Colonic mucosa (tissue), 4 donors: ENCODE data around the gene C14orf132. TPM values are rescaled to one million over a fixed set of nuclear protein-coding genes. Genes with fewer than 3 reads are reported as not detected.

ENCODE experiments used
- DNase-seq: peaks from one replicate; pipeline ENCODE4 v3.0.0-alpha.2; 2020
- H3K27ac ChIP-seq: fragments of 200-600 bp; one replicate; pipeline ENCODE4 v1.8.0; 2021
- H3K27me3 ChIP-seq: fragments of 200-600 bp; one replicate; pipeline ENCODE4 v1.8.0; 2021
- H3K36me3 ChIP-seq: fragments of 200-600 bp; one replicate; pipeline ENCODE4 v1.8.0; 2021
- H3K4me1 ChIP-seq: fragments of 200-600 bp; one replicate; pipeline ENCODE4 v1.8.0; 2021; ENCODE audit warnings: mild to moderate bottlenecking
- H3K4me3 ChIP-seq: fragments of 200-600 bp; one replicate; pipeline ENCODE4 v1.8.0; 2021
- H3K9ac ChIP-seq, 2 donors: one replicate each; pipeline ENCODE4 v1.7.0; 2013; ENCODE audit warnings: control low read depth in 2 of 2, low read depth in 2 of 2, low read length in 2 of 2
- H3K9me3 ChIP-seq: fragments of 200-600 bp; one replicate; pipeline ENCODE4 v1.8.0; 2021
- intact Hi-C: fragments of 100-400 bp; cut with DNase I; formaldehyde crosslinking; loops from one replicate; pipeline ENCODE4 v1.14.1; 2022
- total RNA-seq, 2 donors: library from RNA; stranded (reverse); fragmentation: NEBNext Ultra II Directional in 1 of 2; extraction: Animal tissue kit (Norgen Biotek cat#: 25700) in 1 of 2; gene quantifications; one replicate each; pipeline ENCODE4 v1.2.1, GENCODE V29; 2021
- TF ChIP-seq, protein P1 (sequence below): fragments of 200-600 bp; IDR thresholded peaks from one replicate; pipeline ENCODE4 v1.8.0; 2022; ENCODE audit warnings: antibody characterized with exemption, mild to moderate bottlenecking
- donor health status: healthy.
- donor health status: DM: no; HTN: no; CAD: no.
- donor health status: DM: no; HTN: no; CAD: no.

C14orf132 gene
- total RNA-seq, 2 donors from 2014 or later = 2.2 to 3.6 TPM

DNA sequence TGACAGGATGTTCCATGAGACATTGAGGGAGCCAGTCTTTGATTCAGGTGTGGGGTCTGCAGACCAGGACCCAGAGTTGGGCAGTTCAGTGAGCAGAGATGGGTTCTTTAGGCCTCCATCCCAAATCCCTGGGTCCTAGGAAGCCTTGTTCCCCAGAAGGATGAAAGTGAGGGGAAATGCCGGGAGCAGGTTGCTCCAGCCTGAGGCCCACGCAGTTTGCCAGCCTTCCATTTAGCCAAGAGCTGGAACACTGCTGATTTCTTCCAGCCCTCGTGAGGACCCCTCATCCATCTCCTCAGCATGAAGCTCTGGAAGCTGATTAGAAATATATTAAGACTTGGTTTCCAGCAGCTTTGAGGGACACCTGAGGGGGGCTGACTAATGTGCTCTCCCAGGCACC lies 12.1 kb downstream of the C14orf132 start:
- no peaks in the 10 kb centered on the region for H3K4me1 ChIP-seq
- no peak overlapping the region for H3K27ac ChIP-seq
- no peak overlapping the region for H3K4me3 ChIP-seq
- intact Hi-C loops = no loop called here
- no peaks in the 10 kb centered on the region for H3K9me3 ChIP-seq
- no peaks in the 10 kb centered on the region for H3K27me3 ChIP-seq
- TF ChIP-seq, protein P1, sequence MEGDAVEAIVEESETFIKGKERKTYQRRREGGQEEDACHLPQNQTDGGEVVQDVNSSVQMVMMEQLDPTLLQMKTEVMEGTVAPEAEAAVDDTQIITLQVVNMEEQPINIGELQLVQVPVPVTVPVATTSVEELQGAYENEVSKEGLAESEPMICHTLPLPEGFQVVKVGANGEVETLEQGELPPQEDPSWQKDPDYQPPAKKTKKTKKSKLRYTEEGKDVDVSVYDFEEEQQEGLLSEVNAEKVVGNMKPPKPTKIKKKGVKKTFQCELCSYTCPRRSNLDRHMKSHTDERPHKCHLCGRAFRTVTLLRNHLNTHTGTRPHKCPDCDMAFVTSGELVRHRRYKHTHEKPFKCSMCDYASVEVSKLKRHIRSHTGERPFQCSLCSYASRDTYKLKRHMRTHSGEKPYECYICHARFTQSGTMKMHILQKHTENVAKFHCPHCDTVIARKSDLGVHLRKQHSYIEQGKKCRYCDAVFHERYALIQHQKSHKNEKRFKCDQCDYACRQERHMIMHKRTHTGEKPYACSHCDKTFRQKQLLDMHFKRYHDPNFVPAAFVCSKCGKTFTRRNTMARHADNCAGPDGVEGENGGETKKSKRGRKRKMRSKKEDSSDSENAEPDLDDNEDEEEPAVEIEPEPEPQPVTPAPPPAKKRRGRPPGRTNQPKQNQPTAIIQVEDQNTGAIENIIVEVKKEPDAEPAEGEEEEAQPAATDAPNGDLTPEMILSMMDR = no peak
- H3K9ac ChIP-seq = no peak overlapping the region
- DNase-seq = no peak
- no peaks in the 10 kb centered on the region for H3K36me3 ChIP-seq

DNA sequence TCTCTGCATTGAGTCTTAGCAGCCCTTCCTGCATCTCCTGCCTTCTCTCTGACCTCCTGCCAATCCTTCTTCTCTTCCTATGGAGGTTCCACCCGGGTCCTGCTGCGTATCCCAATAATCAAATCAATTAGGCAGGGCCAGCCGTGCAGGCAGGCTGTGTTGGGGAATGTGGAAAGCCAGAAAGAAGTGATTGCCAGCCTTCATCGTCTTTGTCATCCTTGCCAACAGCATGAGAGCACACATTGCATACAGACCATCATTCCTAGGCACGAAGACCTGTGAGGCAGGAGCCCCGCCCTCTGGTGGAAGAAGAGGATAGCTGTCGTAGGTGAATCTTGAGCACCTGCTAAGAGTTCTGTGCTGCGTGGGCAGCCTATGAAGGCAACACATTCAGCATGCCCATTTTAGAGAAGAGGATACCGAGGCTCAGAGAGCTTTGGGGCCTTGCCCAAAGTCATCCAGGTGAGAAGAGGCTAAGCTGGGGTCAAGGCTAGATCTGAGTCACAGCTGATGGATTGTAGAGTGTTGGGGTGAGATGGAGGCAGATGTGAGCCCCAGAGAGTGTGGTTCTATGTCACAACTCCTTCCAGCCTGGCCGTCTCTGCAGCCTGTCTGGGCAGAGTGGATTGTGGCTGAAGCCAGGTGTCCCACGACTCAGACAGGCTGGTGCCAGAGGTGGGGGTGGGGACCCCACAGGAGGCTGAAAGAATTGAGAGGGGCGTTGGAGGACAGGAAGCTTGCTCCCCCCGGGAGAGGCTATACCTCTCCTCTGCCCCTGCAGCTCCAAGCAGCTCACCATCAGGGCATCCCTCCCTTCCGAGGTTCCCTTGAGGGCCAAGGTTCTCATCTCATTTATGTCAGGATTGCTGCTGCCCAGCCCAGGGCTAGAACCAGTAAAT lies 12.7 kb downstream of the C14orf132 start:
- H3K36me3 ChIP-seq = no peaks in the 10 kb centered on the region
- no peaks in the 10 kb centered on the region for H3K27me3 ChIP-seq
- no peak overlapping the region for H3K9ac ChIP-seq
- intact Hi-C loops = no loop called here
- no peak overlapping the region for H3K4me3 ChIP-seq
- no peak overlapping the region for H3K27ac ChIP-seq
- no peak for DNase-seq
- H3K4me1 ChIP-seq = no peaks in the 10 kb centered on the region
- TF ChIP-seq, protein P1 = no peak
- H3K9me3 ChIP-seq = no peaks in the 10 kb centered on the region

GRCh38 chr14:96052541-96053247 lies 13.5 kb downstream of the C14orf132 start:
- H3K27me3 ChIP-seq = no peaks in the 10 kb centered on the region
- no peak overlapping the region for H3K9ac ChIP-seq
- H3K27ac ChIP-seq = no peak overlapping the region
- H3K9me3 ChIP-seq = no peaks in the 10 kb centered on the region
- intact Hi-C loops = no loop called here
- no peaks in the 10 kb centered on the region for H3K4me1 ChIP-seq
- TF ChIP-seq, protein P1 = no peak
- H3K4me3 ChIP-seq = no peak overlapping the region
- no peaks in the 10 kb centered on the region for H3K36me3 ChIP-seq
- no peak for DNase-seq

- H3K36me3 ChIP-seq = no peaks in the 10 kb centered on the region
- no peak overlapping the region for H3K27ac ChIP-seq
- intact Hi-C loops = no loop called here
- H3K4me3 ChIP-seq = no peak overlapping the region
- TF ChIP-seq, protein P1 = no peak
- H3K9me3 ChIP-seq = no peaks in the 10 kb centered on the region
- no peak overlapping the region for H3K9ac ChIP-seq
- no peak for DNase-seq
- no peaks in the 10 kb centered on the region for H3K27me3 ChIP-seq
- no peaks in the 10 kb centered on the region for H3K4me1 ChIP-seq
These were observed 14.1 kb downstream of the C14orf132 start for GRCh38 chr14:96053248-96053599.

DNA sequence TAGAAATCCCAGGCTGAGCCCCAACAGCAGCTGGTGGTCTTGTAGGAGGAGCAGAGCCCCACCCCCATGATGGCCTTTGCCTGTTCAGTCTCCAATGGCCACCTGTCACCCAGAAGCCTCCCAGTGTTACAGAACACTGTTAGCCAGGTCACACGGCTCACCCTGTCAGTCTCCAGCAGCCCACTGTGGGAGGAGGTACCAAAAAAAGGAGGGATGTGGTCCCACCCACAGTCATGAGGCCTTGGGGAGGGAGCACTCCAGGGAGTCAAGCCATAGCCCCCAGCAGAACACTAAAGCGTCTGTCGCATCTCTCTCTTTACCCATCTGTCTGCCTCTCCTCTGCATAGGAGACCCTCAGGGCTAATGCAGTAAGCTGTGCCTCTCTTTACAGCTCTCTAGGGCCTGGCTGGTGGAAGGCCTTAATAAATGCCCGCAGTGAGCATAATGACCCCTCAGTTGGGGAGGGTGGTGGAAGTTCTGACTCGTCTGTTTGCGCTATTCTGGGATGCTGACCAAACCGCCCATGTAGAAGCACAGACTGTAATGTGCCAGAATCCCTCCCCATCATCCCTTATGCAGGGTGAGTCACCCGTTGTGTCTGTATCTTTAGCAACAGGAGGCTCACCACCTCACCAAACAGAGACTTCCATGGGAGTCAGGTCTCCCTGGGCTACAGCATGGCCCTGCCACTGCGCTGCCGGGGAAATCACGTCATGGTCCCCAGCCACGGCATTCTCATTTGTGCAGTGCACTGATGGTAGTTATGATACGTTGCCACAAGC lies 14.6 kb downstream of the C14orf132 start:
- peak; percentile 38 for DNase-seq
- no peaks in the 10 kb centered on the region for H3K27me3 ChIP-seq
- H3K4me1 ChIP-seq = no peaks in the 10 kb centered on the region

More for the DNA sequence above, 14.6 kb downstream of the C14orf132 start:
- TF ChIP-seq, protein P1 = no peak
- Histone ChIP-seq H3K4me3 (no peak overlapping the region), H3K9me3 (no peaks in the 10 kb centered on the region), H3K27ac (no peak overlapping the region), H3K9ac (no peak overlapping the region), H3K36me3 (no peaks in the 10 kb centered on the region)
- intact Hi-C loops = no loop called here
